Activated naive CD8-positive, alpha-beta T cell treated with anti-CD3 and anti-CD28 coated beads for 36 hours (primary cell): ENCODE data around the gene YES1. TPM values are rescaled to one million over a fixed set of nuclear protein-coding genes. Genes with fewer than 3 reads are reported as not detected.
A peak's percentile ranks its signal among the peaks of the same experiment; 100 is the strongest.
"Not testable (repeated sequence)": the region's sequence is repeated elsewhere in the genome, so short reads cannot be mapped to it uniquely, and the experiment has no call there.

Experiments used
- DNase-seq: peaks from one replicate; pipeline ENCODE4 v3.0.0; 2021
- H3K27ac Mint-ChIP-seq: one replicate; pipeline ENCODE4 v1.8.0; 2022; ENCODE audit warnings: mild to moderate bottlenecking, moderate library complexity, mixed read lengths
- H3K27me3 Mint-ChIP-seq: one replicate; pipeline ENCODE4 v1.8.0; 2022; ENCODE audit warnings: mild to moderate bottlenecking, mixed read lengths
- H3K36me3 Mint-ChIP-seq: one replicate; pipeline ENCODE4 v1.8.0; 2021; ENCODE audit warnings: mild to moderate bottlenecking, mixed read lengths
- H3K4me1 Mint-ChIP-seq: one replicate; pipeline ENCODE4 v1.8.0; 2021; ENCODE audit warnings: mixed read lengths
- H3K4me3 Mint-ChIP-seq: one replicate; pipeline ENCODE4 v1.8.0; 2022; ENCODE audit warnings: mild to moderate bottlenecking, moderate library complexity, mixed read lengths
- H3K9me3 Mint-ChIP-seq: one replicate; pipeline ENCODE4 v1.8.0; 2022; ENCODE audit warnings: mixed read lengths
- total RNA-seq, 2 experiments: library from RNA; stranded (reverse); gene quantifications; one replicate each; pipeline ENCODE4 v1.2.3, GENCODE V29; 2021

The YES1 gene
- total RNA-seq, 2 experiments from 2014 or later, result 29.0 to 32.2 TPM

GRCh38 chr18:732371-732770 is 79.7 kb downstream of the YES1 start:
- no peak overlapping the region for H3K4me3 Mint-ChIP-seq
- no peaks in the 10 kb centered on the region for H3K27me3 Mint-ChIP-seq
- DNase-seq, result no peak
- peaks cover 3% of the 10 kb centered on the region for H3K4me1 Mint-ChIP-seq
- no peak overlapping the region for H3K27ac Mint-ChIP-seq
- H3K9me3 Mint-ChIP-seq, result no peaks in the 10 kb centered on the region
- H3K36me3 Mint-ChIP-seq, result peaks cover 41% of the 10 kb centered on the region

- Mint-ChIP-seq H3K4me1 (peaks cover 3% of the 10 kb centered on the region), H3K4me3 (no peak overlapping the region), H3K27me3 (no peaks in the 10 kb centered on the region), H3K27ac (peak overlapping the region; percentile 27), H3K36me3 (peaks cover 35% of the 10 kb centered on the region), H3K9me3 (no peaks in the 10 kb centered on the region)
- no peak for DNase-seq
Observed at GRCh38 chr18:731185-731584, 80.9 kb downstream of the YES1 start.

- Mint-ChIP-seq H3K4me1 (peaks cover 3% of the 10 kb centered on the region), H3K27ac (peak overlapping the region; percentile 27), H3K4me3 (no peak overlapping the region), H3K27me3 (no peaks in the 10 kb centered on the region), H3K9me3 (no peaks in the 10 kb centered on the region), H3K36me3 (peaks cover 32% of the 10 kb centered on the region)
- no peak for DNase-seq
Observed at GRCh38 chr18:730692-731091, 81.3 kb downstream of the YES1 start.

GRCh38 chr18:730120-730519 is 81.9 kb downstream of the YES1 start:
- not testable (repeated sequence) for H3K27me3 Mint-ChIP-seq, DNase-seq, H3K27ac Mint-ChIP-seq, H3K9me3 Mint-ChIP-seq, H3K4me1 Mint-ChIP-seq, H3K4me3 Mint-ChIP-seq
- H3K36me3 Mint-ChIP-seq, result peaks cover 30% of the 10 kb centered on the region

- H3K4me1 Mint-ChIP-seq, result no peaks in the 10 kb centered on the region
- DNase-seq, result no peak
- no peaks in the 10 kb centered on the region for H3K9me3 Mint-ChIP-seq
- H3K27ac Mint-ChIP-seq, result no peak overlapping the region
- H3K36me3 Mint-ChIP-seq, result peaks cover 22% of the 10 kb centered on the region
- no peak overlapping the region for H3K4me3 Mint-ChIP-seq
- H3K27me3 Mint-ChIP-seq, result no peaks in the 10 kb centered on the region
Observed at GRCh38 chr18:725646-726045, 86.4 kb downstream of the YES1 start.

GRCh38 chr18:723541-724080 is 88.4 kb downstream of the YES1 start:
- no peak for DNase-seq
- H3K36me3 Mint-ChIP-seq, result peaks cover 22% of the 10 kb centered on the region
- no peaks in the 10 kb centered on the region for H3K9me3 Mint-ChIP-seq
- H3K27ac Mint-ChIP-seq, result no peak overlapping the region
- no peaks in the 10 kb centered on the region for H3K27me3 Mint-ChIP-seq
- no peaks in the 10 kb centered on the region for H3K4me1 Mint-ChIP-seq
- H3K4me3 Mint-ChIP-seq, result no peak overlapping the region

GRCh38 chr18:717003-717402 is 95.0 kb downstream of the YES1 start:
- Mint-ChIP-seq H3K4me1 (peaks cover 30% of the 10 kb centered on the region), H3K27me3 (no peaks in the 10 kb centered on the region), H3K36me3 (peaks cover 24% of the 10 kb centered on the region), H3K9me3 (peaks cover 9% of the 10 kb centered on the region), H3K4me3 (no peak overlapping the region), H3K27ac (peak overlapping the region; percentile 87)
- no peak for DNase-seq

- no peak overlapping the region for H3K4me3 Mint-ChIP-seq
- peak overlapping the region; percentile 87 for H3K27ac Mint-ChIP-seq
- H3K27me3 Mint-ChIP-seq, result no peaks in the 10 kb centered on the region
- peaks cover 9% of the 10 kb centered on the region for H3K9me3 Mint-ChIP-seq
- peaks cover 37% of the 10 kb centered on the region for H3K4me1 Mint-ChIP-seq
- H3K36me3 Mint-ChIP-seq, result peaks cover 31% of the 10 kb centered on the region
- DNase-seq, result peak; percentile 34
Observed at GRCh38 chr18:715626-716025, 96.4 kb downstream of the YES1 start.

- Mint-ChIP-seq H3K4me3 (peak overlapping the region; percentile 61), H3K27me3 (no peaks in the 10 kb centered on the region), H3K9me3 (peaks cover 9% of the 10 kb centered on the region), H3K36me3 (peaks cover 44% of the 10 kb centered on the region), H3K27ac (peak overlapping the region; percentile 72), H3K4me1 (peaks cover 55% of the 10 kb centered on the region)
- no peak for DNase-seq
Observed at GRCh38 chr18:713135-713490, 98.9 kb downstream of the YES1 start.

- H3K4me3 Mint-ChIP-seq, result peak within 1 kb of the TSS; percentile 89
- DNase-seq, result peak; percentile 88
- H3K27me3 Mint-ChIP-seq, result no peaks in the 10 kb centered on the region
- peak within 1 kb of the TSS; percentile 96 for H3K27ac Mint-ChIP-seq
- H3K4me1 Mint-ChIP-seq, result peaks cover 57% of the 10 kb centered on the region
- H3K9me3 Mint-ChIP-seq, result peaks cover 9% of the 10 kb centered on the region
- peaks cover 48% of the 10 kb centered on the region for H3K36me3 Mint-ChIP-seq
Observed at GRCh38 chr18:712401-713134, 99.5 kb downstream of the YES1 start, which contains the start of gene ENOSF1. Gene ENOSF1 (minus strand): TSS chr18:712630. CDS start chr18:712587, 43 bp downstream.

GRCh38 chr18:711657-712400 is 100.2 kb downstream of the YES1 start:
- Mint-ChIP-seq H3K9me3 (peaks cover 9% of the 10 kb centered on the region), H3K4me3 (peak overlapping the region; percentile 89)

GRCh38 chr18:711310-711656 is 100.8 kb downstream of the YES1 start:
- Mint-ChIP-seq H3K36me3 (peaks cover 47% of the 10 kb centered on the region), H3K9me3 (peaks cover 9% of the 10 kb centered on the region), H3K4me3 (peak overlapping the region; percentile 89), H3K4me1 (peaks cover 51% of the 10 kb centered on the region), H3K27me3 (no peaks in the 10 kb centered on the region), H3K27ac (peak overlapping the region; percentile 96)
- no peak for DNase-seq

More at GRCh38 chr18:711657-712400, 100.2 kb downstream of the YES1 start:
- no peaks in the 10 kb centered on the region for H3K27me3 Mint-ChIP-seq
- H3K27ac Mint-ChIP-seq, result peak overlapping the region; percentile 96
- H3K4me1 Mint-ChIP-seq, result peaks cover 54% of the 10 kb centered on the region
- peak; percentile 68 for DNase-seq
- H3K36me3 Mint-ChIP-seq, result peaks cover 49% of the 10 kb centered on the region

GRCh38 chr18:710418-711300 is 101.4 kb downstream of the YES1 start:
- Mint-ChIP-seq H3K4me3 (peak overlapping the region; percentile 89), H3K27me3 (no peaks in the 10 kb centered on the region), H3K27ac (peak overlapping the region; percentile 96), H3K4me1 (peaks cover 49% of the 10 kb centered on the region), H3K36me3 (peaks cover 47% of the 10 kb centered on the region), H3K9me3 (peaks cover 9% of the 10 kb centered on the region)
- DNase-seq, result no peak

- H3K4me3 Mint-ChIP-seq, result peak overlapping the region; percentile 8
- H3K27me3 Mint-ChIP-seq, result no peaks in the 10 kb centered on the region
Observed at GRCh38 chr18:709771-710170, 102.3 kb downstream of the YES1 start.

GRCh38 chr18:708096-708495 is 103.9 kb downstream of the YES1 start:
- Mint-ChIP-seq H3K4me1 (peaks cover 45% of the 10 kb centered on the region), H3K27me3 (no peaks in the 10 kb centered on the region), H3K4me3 (no peak overlapping the region), H3K36me3 (peaks cover 60% of the 10 kb centered on the region), H3K27ac (no peak overlapping the region), H3K9me3 (no peaks in the 10 kb centered on the region)
- DNase-seq, result no peak

More at GRCh38 chr18:709771-710170, 102.3 kb downstream of the YES1 start:
- Mint-ChIP-seq H3K9me3 (peaks cover 3% of the 10 kb centered on the region), H3K36me3 (peaks cover 56% of the 10 kb centered on the region), H3K4me1 (peaks cover 45% of the 10 kb centered on the region), H3K27ac (no peak overlapping the region)
- DNase-seq, result no peak
